Measurements from ENCODE around the gene LUC7L.

GRCh38 chr16:240559-240958 is 11.3 kb upstream of the LUC7L start:
- TF ChIP-seq, protein P1, sequence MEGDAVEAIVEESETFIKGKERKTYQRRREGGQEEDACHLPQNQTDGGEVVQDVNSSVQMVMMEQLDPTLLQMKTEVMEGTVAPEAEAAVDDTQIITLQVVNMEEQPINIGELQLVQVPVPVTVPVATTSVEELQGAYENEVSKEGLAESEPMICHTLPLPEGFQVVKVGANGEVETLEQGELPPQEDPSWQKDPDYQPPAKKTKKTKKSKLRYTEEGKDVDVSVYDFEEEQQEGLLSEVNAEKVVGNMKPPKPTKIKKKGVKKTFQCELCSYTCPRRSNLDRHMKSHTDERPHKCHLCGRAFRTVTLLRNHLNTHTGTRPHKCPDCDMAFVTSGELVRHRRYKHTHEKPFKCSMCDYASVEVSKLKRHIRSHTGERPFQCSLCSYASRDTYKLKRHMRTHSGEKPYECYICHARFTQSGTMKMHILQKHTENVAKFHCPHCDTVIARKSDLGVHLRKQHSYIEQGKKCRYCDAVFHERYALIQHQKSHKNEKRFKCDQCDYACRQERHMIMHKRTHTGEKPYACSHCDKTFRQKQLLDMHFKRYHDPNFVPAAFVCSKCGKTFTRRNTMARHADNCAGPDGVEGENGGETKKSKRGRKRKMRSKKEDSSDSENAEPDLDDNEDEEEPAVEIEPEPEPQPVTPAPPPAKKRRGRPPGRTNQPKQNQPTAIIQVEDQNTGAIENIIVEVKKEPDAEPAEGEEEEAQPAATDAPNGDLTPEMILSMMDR (IDR thresholded peaks at IDR 0.05): no peak
- no peak for TF ChIP-seq ZFX (IDR thresholded peaks at IDR 0.05; ENCODE audit: borderline replicate concordance)
